T-helper 9 cell (primary cell): Measurements from ENCODE around the gene FDXACB1.

ENCODE experiments used
- DNase-seq: peaks from one replicate; pipeline ENCODE4 v3.0.0-alpha.2; 2020
- total RNA-seq, 2 donors: gene quantifications; one replicate each; lab custom pipeline; 2026; lab: John Stamatoyannopoulos, UW

FDXACB1 gene, protein sequence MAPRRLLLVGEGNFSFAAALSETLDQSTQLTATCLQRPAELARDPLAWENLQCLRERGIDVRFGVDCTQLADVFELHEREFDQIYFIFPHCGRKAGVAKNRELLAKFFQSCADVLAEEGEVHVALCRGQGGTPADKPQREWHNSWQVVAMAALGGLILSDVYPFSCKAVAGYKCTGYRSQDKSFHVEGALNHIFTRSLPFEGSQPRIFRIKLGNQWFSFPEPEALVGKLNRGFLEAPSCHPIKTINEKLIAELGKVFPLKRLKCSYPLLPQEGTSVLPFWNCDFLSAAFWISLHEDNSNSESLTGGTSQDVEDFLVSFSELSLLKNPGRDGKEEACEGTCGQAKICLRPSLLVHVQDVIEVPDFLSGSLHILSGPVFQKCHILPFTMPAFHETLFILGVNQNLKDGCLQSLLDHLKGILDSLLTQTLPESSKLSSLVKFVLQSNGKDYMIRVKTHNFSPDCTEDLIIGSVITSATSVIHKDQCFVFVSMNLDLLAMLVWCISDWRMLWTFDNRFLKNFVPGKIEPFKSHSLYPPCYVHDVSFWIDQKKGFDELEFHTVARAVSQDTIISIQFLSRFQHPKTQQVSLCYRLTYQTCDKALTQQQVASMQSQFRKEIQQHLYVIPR
- total RNA-seq: 1.4 to 5.8 reads per million in 2 donors

DNA sequence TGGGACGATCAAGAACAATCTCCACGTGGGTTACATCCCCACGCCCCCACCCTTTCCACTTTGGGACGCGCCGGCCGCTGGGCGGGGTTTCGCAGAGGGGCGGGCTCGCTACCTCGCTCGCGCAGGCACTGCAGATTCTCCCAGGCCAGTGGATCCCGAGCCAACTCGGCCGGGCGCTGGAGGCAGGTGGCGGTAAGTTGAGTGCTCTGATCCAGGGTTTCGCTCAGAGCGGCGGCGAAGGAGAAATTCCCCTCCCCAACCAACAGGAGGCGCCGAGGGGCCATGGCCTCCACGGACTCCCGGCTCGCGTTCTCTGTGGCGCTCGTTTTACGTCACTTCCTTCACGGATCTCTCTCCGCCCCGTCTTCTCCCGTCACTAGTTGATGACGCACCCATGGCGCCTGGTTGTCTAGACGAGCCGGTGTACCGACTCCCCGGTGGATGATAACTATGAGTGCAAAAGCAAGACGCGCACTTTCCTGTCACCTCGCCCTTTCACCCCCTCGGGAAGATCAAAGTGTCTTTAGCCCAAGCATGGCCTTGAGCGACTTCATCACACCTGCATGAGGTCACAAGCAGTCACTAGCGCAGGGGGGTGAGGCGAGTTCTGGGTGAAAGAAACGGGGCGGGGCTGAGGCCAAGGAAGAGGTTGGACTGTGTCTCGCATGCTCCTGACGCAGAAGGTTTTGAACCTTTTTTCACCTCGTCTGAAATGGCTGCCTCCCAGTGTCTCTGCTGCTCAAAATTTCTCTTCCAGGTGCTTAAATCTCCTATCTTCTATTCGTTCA lies at the start of gene FDXACB1, which contains the start of gene CFAP68:
FDXACB1 (minus strand) TSS at position 317 of the 788 bp plus-strand sequence; CDS start at position 284, 33 bp downstream.
CFAP68 (plus strand) TSS at position 693 of the 788 bp plus-strand sequence; CDS start at position 713, 20 bp downstream.
- DNase-seq: peak; percentile 93

DNA sequence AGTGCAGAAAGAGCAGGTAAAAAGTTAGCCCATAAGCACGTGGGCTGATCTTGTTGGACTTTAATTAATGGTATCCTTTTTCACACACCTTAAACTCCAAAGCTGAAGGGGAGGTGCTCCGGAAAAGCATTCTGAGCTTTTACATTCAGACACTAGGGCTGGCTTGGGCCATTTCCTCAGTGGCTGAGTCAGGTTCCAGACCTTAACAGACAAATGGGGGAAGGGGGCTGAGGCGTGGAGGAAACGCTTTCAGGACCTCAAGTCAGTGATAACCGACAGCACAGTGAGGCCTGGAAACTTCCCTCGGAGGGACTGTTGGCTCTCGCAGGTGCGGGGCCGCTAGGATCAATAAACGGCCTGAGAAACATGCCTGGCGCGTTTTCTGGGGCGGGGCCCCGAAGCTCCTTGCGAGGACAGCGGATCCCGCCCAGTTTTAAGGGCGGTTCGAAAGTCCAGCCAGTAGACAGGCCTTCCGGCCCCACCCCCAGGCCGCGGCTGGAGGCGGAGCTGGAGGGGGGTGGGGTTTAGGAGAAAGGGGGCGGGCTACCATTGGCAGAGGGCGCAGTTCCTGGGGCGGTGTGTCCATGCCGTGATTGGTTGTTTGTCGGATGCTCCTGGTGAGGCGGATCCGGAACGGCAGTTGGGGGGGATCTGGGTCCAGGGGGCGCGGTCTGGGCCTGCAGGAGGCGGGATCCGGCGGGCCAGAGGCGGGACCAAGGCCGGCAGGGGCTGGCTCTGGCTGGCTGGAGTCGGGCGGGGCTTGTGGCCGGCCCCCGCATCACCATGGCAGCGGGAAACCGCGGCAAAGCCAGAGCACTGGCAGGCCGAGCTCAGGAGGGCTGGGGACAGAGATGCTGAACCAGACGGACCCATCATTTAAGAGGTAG lies 47.8 kb upstream of the FDXACB1 start:
- DNase-seq: peak; percentile 90

DNA sequence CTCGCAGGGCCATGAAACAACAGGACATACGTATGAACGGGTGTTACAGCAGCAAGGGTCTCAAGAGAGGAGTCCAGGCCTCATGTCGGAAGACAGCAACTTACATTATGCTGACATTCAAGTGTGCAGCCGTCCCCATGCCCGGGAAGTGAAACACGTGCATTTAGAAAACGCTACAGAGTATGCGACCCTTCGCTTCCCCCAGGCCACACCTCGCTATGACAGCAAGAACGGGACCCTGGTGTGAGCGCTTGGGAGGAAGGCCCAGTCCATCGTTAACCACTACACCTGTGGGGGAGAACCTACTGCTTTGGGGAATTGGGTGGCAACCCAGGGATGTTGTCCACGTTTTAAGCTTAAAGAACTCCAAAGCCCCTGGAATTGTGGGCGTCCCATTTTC lies 47.0 kb upstream of the FDXACB1 start:
- DNase-seq: no peak

DNA sequence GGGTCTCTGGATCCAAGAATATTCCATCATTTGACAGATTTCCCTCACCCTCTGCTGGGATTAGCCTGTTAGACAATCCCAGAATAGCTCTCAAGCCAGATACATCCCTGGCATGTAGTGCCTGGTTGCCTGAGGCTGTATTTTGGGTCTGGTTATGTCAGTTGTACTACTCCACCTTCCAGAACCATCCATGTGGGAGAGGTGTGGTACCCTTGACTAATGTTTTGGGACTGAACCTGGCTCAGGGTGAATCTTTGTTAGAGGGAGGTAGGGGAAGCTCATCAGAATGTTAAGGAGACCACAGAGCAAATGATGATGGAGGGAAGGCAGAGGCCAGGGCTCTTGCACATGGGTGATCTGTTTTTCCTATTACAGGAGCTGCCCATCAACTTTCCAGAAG lies 45.0 kb upstream of the FDXACB1 start:
- DNase-seq: no peak

DNA sequence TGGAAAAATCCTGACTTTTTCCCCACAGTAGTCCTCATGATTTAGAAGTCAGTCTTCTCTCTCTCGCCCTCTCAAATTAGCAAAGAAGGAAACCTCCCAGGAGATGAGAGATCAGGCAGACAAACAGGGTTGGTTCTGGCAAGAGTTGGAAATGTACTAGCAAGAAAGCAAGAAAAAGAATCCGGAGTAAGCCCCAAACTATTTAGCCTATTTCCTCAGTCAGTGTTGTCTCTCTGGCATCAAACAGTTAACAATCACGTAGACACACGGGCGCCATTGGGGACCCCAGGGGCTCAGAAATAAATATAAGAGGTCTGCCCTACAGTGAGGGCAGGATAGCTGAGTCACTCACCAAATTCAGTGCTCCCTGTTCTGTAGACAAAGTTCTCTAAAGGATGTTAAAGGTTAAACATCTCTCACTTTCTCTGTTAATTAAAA lies 44.4 kb upstream of the FDXACB1 start:
- DNase-seq: no peak

DNA sequence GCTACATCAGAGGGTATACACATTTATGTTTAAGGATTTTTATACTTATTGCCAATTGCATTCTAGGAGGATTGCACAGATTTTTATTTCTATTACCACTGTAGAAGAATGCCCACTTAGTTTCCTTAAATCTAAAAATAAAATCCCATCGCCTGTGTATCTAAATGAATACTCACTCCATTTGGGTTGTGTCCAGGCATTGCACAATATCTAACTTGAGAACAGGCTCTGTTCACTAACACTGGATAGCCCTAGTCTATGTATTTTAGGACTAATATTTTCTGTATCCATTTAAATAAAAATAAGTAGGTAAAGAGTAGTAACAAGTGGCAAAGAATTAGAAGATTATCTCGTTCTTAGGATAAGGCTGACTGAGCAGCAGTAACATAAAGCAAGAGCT lies 43.8 kb upstream of the FDXACB1 start:
- no peak for DNase-seq

DNA sequence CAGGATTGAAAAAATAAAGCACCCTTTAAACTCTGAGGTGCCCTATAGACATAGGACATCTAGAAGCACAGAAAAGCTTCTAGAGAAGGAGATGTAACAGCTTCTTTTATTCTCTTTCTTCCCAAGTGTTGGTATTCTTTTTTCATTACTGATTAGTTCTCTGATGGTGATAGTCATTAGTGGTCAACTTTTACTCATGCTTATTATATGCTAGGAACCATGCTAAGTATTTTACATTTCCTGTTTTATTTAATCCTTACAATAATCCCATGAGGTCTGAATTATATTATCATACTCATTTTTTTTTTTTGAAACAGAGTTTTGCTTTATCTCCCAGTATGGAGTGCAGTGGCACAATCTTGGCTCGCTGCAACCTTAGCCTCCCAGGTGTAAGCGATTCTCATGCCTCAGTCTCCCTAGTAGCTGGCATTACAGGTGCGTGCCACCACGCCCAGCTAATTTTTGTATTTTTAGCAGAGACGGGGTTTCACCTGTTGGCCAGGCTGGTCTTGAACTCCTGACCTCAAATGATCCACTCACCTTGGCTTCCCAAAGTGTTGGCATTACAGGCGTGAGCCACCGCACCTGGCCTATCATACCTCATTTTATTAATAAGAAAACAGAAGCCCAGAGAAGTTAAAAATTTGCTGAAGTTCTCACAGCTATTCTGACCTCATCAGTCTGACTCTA lies 42.7 kb upstream of the FDXACB1 start:
- DNase-seq: no peak

DNA sequence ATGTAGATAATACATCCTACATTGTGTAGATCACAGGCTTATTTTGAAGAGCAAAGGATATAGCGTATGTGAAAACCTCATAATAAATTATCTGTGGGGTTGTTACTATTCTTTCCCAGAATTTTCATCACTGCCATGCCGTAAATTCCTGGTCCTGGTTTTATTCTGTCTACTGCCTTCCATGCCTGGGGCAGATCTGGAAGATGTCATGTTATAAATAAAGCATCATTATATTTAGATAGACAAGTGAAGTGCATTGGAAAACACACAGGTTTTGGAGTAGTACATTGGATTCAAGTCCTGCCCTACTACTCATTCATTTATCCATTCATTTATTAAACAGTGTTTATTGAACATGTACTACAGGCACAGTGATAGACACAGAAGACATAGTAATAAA lies 41.9 kb upstream of the FDXACB1 start:
- DNase-seq: no peak

DNA sequence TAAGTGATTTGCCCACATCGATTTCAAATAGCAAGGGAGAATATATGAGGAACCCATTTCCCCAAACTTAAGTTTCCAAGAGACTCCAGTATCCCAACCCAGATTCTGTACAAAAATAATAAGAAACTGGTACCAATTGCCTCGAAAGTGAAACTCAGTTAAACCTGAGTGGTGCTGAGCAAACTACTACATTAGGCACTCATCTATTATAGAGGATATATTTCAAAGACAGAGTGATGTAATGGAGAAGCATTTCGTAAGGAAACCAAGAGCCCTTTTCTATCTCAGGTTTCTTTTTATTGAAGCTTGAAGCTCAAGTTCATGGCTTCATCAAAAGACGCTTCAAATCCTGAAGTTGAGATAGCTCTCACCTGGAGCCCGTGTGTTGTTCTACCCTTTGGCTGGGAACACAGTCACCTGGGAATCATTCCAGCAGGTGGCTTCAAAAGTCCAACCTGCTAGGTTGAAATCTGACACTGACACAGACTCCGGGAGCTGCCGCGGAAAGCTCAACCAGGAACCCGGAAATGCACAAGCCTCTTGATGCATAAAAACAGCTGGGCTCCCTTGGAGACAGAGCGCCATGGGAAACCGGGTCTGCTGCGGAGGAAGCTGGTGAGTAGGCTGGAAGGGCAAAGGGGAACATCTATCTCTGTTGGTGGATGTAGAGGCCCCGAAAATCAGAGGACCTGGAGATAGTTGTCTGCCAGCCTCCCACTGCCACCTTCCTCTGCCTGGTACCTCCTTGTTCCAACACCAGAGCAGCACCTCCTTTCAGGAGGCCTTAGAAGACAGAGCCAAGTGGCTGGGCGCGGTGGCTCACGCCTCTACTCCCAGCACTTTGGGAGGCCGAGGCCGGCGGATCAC lies 39.7 kb upstream of the FDXACB1 start, which contains the start of gene C11orf52:
C11orf52 (plus strand) TSS at position 524 of the 867 bp plus-strand sequence; CDS start at position 584, 60 bp downstream.
- no peak for DNase-seq

DNA sequence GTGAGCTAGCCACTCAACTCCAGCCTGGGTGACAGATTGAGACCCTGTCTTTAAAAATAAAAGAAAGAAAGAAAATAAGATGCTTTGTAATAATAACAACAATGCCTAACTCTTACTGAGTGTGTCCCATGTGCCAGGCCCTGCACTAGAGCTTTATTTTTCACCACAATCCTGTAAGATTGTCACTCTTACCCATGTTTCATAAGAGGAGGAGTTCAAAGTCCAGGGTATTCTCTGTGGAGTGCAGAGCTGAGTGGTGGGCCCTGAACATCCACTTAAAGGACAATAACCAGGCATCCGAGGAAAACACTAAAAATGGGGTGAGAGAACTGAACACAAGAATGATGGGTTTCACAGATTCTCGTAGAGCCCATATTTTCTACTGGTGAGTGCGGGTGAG lies 38.8 kb upstream of the FDXACB1 start:
- no peak for DNase-seq

DNA sequence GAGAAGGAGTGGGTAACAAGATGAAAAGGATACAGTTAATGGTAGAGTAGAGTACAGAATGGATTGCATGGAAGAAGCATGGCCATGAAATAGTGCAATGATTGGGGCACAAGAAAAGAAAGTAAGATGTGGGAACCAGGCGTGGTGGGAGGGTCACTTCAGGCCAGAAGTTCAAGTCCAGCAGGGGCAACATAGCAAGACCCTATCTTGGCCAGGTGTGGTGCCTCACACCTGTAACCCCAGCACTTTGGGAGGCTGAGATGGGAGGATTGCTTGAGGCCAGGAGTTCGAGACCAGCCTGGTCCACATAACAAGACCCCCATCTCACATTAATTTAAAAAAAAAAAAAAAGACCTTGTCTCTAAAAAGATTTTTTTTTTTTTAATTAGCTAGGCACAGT lies 38.3 kb upstream of the FDXACB1 start:
- DNase-seq: no peak

DNA sequence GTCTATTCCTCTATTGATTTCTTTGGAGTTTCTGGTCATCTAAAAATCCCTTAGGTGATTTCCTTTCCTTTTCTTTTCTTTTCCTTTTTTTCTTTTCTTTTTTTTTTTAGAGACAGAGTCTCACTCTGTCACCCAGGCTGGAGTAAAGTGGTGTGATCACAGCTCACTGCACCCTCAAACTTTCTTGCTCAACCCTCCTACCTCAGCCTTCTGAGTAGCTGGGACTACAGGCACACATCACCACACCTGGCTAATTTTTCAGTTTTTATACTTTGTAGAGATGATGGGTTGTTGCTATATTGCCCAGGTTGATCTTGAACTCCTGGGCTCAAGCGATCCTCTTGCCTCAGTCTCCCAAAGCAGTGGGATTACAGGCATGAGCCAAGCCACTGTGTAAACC lies 37.8 kb upstream of the FDXACB1 start:
- no peak for DNase-seq

DNA sequence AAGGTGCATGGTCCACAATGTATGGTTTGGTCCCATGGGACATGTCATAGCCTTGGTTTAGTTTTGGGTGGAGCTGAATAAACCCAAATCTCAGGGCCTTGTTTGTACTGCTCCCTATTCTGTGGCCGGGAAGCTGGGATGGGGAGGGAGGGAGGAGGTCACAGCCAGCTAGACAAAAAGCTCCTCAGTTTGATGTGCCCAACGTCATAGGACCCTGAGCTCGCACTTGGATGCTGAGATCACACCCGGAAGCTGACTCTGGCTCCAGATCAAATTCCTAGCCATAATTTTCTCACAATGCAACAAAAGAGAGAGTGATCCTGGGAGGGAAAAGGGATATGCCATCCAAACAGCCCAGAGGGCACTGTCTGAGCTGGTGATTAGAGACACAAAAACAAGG lies 35.0 kb upstream of the FDXACB1 start:
- DNase-seq: no peak

DNA sequence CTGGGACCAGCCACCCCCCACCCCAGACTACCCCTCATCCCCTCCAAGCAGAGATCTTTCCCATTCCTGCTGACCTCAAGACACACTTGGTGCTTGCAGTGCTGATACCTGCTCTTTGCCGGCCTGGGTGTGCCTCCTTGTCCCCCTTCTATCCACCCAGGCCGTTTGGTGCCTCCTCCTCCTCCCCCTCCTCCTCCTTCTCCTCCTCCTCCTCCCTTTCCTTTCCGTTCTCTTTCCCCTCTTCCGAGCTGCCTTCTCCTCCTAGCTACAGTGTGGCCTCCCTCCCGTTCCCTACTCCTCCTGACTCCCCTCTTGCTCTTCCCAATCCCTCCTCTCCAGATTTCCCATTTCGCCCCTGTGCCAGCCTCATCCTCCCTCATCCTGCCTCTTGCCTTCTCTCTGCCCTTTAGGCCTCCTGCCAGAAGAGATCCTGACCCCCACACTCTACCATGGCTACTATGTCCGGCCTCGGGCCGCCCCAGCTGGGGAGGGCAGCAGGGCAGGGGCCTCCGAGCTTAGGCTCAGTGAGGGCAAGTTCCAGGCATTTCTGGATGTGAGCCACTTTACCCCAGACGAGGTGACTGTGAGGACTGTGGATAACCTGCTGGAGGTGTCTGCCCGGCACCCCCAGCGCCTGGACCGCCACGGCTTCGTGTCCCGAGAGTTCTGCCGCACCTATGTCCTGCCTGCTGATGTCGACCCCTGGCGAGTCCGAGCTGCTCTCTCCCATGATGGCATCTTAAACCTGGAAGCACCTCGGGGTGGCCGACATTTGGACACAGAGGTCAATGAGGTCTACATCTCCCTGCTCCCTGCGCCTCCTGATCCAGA lies 34.3 kb upstream of the FDXACB1 start:
- no peak for DNase-seq

DNA sequence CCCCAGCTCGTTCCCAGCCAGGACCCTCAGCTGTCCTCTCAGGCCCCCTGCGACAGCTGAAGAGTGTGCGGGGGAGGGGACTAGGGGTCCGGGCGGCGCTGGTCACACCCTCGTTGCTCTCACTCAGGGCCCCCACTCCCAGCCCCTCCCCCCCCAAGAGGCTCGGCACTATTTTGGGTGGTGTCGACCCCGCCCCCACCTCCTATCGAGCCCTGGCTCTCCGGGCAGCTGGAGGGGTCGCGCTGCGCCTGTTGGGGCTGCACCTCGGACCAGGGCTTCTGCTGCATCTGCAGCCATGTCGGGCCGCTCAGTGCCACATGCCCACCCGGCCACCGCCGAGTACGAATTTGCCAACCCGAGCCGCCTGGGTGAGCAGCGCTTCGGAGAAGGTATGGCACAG lies 33.6 kb upstream of the FDXACB1 start, which contains the start of gene HSPB2:
HSPB2 (plus strand) TSS at position 200 of the 400 bp plus-strand sequence; CDS start at position 296, 96 bp downstream.
- DNase-seq: no peak

DNA sequence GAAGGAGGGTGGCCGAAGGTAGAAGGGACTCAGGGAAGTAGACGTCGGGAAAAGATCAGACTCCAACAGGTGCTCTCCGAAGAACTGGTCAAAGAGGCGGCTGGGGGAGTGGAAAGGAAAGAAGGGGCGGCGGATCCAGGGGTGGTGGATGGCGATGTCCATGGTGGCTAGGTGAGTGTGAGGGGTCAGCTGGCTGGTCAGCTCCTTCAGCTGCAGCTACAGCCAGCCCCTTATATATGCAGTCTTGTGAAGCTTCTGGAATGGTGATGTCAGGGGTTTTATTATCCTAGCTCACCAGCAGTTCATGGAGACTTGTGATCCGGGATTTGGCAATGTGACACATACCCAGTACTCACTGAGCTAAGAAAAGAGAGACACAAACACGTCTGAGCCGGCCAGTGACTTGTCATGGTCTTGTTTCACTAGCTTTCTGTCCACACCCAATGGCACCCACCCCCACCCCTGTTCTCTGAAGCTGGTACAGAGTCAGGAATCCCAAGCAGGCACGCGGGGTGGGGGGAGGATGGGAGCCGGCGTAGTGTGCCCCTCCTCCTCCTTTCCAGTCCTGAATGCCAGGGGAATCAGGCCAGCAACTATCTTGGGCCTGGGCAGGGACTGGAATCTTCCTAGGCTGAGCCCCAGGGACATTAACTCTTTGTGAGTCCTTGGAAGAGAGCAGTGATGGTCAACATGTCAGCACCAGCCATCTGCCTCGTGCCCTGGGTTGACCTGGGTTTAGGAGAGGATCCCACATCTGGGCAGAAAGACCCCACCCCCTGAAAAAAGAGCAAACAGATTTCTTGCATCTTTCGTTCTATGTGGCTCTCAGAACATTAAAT lies 32.8 kb upstream of the FDXACB1 start, which contains the start of gene CRYAB:
CRYAB (minus strand) TSS at position 208 of the 839 bp plus-strand sequence; CDS start at position 162, 46 bp downstream.
- DNase-seq: no peak

DNA sequence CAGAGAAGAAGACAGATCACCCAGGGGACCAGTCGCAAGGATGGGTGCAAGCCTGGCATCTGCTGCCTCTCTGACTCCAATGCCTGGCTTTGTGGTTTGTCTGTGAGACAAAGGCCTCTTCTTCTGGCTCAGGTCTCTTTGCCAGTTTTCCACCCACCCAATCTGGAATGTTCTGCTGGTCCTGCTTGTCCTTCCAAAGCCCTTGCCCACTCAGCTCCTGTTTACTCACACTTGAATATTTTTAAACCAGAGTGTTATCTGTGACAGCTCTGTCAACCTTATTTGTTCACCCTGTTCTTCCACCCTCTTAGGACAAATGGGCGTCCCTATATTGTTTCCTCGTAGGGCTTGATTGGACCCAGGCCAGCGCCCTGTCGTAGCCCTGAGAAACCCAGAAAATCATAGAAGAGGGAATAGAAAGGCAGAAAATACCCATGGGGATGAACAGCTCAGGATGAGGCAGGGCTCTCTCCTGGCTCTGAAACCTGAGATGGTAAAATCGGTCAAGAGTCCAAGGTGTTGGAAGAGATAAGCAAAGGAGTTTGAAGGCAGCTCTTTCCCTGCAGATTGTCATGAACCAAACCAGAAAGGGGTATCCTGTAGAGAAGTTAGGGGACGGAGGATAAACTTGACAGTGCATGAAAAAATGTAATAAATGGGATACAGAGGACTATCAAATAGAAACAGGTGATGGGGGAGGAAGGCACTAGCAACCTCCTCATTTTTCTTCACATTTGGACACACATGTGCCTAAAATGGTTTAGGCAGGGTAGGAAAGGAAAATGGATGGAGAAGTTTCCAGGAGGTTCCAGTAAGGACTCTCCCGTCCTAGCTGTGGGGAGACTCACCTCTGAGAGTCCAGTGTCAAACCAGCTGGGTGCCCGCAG lies 32.0 kb upstream of the FDXACB1 start:
- no peak for DNase-seq
